ENCODE data around the gene SH3PXD2A. TPM values are rescaled to one million over a fixed set of nuclear protein-coding genes. Genes with fewer than 3 reads are reported as not detected.

SH3PXD2A gene
- total RNA-seq, 1 donor from 2014 or later = 17.3 TPM

GRCh38 chr10:103554488-103555324 lies 300.7 kb downstream of the SH3PXD2A start:
- FAIRE-seq = no peak
- Histone ChIP-seq H3K9ac (ENCODE audit: low read length) (no peak overlapping the region), H3K4me1 (ENCODE audit: insufficient read depth, low read length) (peaks cover 4% of the 10 kb centered on the region), H4K20me1 (ENCODE audit: insufficient read depth, low read length) (peaks cover 10% of the 10 kb centered on the region), H3K27ac (ENCODE audit: low read depth, low read length) (no peak overlapping the region), H3K36me3 (ENCODE audit: insufficient read depth, low read length) (no peaks in the 10 kb centered on the region), H2AFZ (ENCODE audit: low read depth, low read length) (no peak overlapping the region), H3K27me3 (ENCODE audit: insufficient read depth, low read length) (peaks cover 58% of the 10 kb centered on the region), H3K79me2 (ENCODE audit: insufficient read depth, low read length) (no peaks in the 10 kb centered on the region), H3K4me3 (ENCODE audit: insufficient read depth, low read depth, low read length) (no peak overlapping the region), H3K4me2 (ENCODE audit: low read length) (peak overlapping the region; percentile 72), H3K9me3 (ENCODE audit: insufficient read depth, low read depth, low read length) (peaks cover 27% of the 10 kb centered on the region)
- DNase-seq (ENCODE audit: low read depth) = peak; percentile 55
- H3K27me3 Mint-ChIP-seq (ENCODE audit: low read depth, unreplicated experiment) = peaks cover 80% of the 10 kb centered on the region
- H3K36me3 Mint-ChIP-seq (ENCODE audit: low read depth, unreplicated experiment) = no peaks in the 10 kb centered on the region
- H3K9me3 Mint-ChIP-seq (ENCODE audit: unreplicated experiment) = peaks cover 3% of the 10 kb centered on the region
- H3K27ac Mint-ChIP-seq (ENCODE audit: unreplicated experiment) = no peak overlapping the region
- no peaks in the 10 kb centered on the region for H3K4me1 Mint-ChIP-seq (ENCODE audit: low read depth, unreplicated experiment)
- peak overlapping the region; percentile 75 for H3K4me3 Mint-ChIP-seq (ENCODE audit: unreplicated experiment)
- TF ChIP-seq CTCF (IDR thresholded peaks at IDR 0.05; ENCODE audit: insufficient read depth, low read depth, low read length) (no peak), EZH2 (IDR thresholded peaks at IDR 0.05; ENCODE audit: insufficient read depth, low read length) (no peak)

- Mint-ChIP-seq H3K36me3 (ENCODE audit: low read depth, unreplicated experiment) (no peaks in the 10 kb centered on the region), H3K27me3 (ENCODE audit: low read depth, unreplicated experiment) (peaks cover 80% of the 10 kb centered on the region), H3K27ac (ENCODE audit: unreplicated experiment) (no peak overlapping the region), H3K9me3 (ENCODE audit: unreplicated experiment) (peaks cover 6% of the 10 kb centered on the region), H3K4me1 (ENCODE audit: low read depth, unreplicated experiment) (no peaks in the 10 kb centered on the region), H3K4me3 (ENCODE audit: unreplicated experiment) (peak overlapping the region; percentile 75)
- H3K36me3 ChIP-seq (ENCODE audit: insufficient read depth, low read length) = no peaks in the 10 kb centered on the region
- FAIRE-seq = no peak
- H3K27ac ChIP-seq (ENCODE audit: low read depth, low read length) = no peak overlapping the region
- H3K9me3 ChIP-seq (ENCODE audit: insufficient read depth, low read depth, low read length) = peaks cover 27% of the 10 kb centered on the region
- peaks cover 4% of the 10 kb centered on the region for H3K4me1 ChIP-seq (ENCODE audit: insufficient read depth, low read length)
- peaks cover 10% of the 10 kb centered on the region for H4K20me1 ChIP-seq (ENCODE audit: insufficient read depth, low read length)
- no peak overlapping the region for H3K9ac ChIP-seq (ENCODE audit: low read length)
- H3K27me3 ChIP-seq (ENCODE audit: insufficient read depth, low read length) = peaks cover 58% of the 10 kb centered on the region
- no peak for DNase-seq (ENCODE audit: low read depth)
- no peaks in the 10 kb centered on the region for H3K79me2 ChIP-seq (ENCODE audit: insufficient read depth, low read length)
- no peak overlapping the region for H3K4me2 ChIP-seq (ENCODE audit: low read length)
- TF ChIP-seq EZH2 (IDR thresholded peaks at IDR 0.05; ENCODE audit: insufficient read depth, low read length) (no peak), CTCF (IDR thresholded peaks at IDR 0.05; ENCODE audit: insufficient read depth, low read depth, low read length) (no peak)
- H3K4me3 ChIP-seq (ENCODE audit: insufficient read depth, low read depth, low read length) = no peak overlapping the region
- no peak overlapping the region for H2AFZ ChIP-seq (ENCODE audit: low read depth, low read length)
Measured at GRCh38 chr10:103553743-103554487, 301.5 kb downstream of the SH3PXD2A start.
